Measurements from ENCODE around the gene DGCR8.

The DGCR8 gene

GRCh38 chr22:20125201-20126174 lies 45.4 kb downstream of the DGCR8 start:
- no peak for DNase-seq (ENCODE audit: low spot score)

DNA sequence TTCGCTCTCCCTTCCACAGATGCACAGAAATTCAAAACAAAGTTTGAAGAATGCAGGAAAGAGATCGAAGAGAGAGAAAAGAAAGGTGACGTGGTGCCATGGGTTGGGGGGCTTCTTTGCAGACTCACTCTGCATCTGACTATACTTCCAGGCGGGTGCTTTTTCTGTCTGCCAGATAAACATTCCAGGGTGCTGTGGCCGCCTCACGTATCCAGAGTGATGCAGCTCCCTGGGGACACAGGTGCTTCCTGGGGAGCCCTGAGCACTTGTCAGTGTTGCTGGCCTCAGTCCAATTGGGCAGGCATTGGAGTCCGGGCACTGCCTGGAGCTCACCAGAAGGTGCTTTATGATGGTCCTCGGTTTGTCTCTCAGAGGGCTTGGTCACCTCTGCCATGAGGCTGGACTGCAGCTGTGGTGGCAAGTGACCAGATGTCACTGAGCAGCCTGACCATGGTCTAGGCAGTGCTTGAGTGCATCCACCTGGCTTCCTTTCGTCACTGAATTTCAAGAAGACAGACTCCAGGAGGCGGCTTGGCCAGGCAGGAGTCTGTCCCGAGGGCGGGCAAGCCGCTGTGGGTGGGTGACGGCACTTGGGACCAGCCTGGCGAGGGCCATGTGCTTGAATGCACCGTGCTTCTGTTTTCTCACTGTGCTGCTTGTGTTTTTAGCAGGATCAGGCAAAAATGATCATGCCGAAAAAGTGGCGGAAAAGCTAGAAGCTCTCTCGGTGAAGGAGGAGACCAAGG lies 46.4 kb downstream of the DGCR8 start:
- DNase-seq (ENCODE audit: low spot score), result no peak

- no peak for DNase-seq (ENCODE audit: low spot score)
Measured at GRCh38 chr22:20127318-20127868, 47.4 kb downstream of the DGCR8 start.

DNA sequence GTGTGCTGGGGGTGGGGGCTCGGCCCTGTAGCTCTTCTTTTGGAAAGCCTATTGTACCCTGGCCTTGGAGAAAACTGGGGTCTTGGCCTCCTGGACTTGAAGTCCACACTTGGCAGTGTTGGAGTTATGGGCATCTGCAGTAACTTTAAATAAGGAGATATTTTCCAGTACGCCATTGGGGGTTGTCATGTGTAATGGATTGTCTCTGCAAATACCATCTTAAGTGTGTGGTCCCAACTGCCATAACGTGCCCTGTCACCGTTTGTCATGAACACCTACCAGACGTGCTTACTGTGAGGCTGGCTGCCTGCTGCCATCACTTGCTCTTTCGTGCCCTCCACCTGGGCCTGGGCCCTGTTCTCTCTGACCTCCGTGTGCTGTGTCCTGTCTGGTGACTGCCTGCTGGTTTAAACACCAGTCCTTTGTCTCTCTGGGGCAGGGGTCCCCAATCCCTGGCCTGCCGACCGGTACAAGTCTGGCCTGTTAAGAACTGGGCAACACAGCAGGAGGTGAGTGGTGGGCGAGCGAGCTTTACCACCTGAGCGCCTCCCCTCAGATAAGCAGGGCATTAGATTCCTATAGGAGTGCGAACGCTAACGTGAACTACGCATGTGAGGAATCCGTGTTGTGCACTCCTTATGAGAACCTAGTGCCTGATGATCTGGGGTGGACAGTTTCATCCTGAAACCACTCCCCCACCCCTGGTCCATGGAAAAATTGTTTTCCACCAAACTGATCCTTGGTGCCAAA lies 48.0 kb downstream of the DGCR8 start:
- DNase-seq (ENCODE audit: low spot score), result no peak

DNA sequence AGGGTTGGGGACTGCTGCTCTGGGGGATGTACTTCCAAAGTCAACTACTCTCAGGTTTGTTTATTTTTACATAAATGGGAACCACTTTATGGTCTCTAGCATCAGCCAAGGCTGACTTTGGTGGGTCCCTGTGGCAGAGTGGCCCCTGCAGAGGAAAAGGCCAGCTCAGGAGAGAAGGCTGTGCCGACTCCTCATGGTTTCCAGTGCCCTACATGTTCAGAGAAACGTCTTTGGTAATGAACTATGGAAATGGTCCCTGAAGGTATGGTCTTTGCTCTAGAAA lies 48.5 kb downstream of the DGCR8 start:
- no peak for DNase-seq (ENCODE audit: low spot score)

- peak; percentile 43 for DNase-seq (ENCODE audit: low spot score)
Measured at GRCh38 chr22:20128902-20129746, 49.1 kb downstream of the DGCR8 start.

DNA sequence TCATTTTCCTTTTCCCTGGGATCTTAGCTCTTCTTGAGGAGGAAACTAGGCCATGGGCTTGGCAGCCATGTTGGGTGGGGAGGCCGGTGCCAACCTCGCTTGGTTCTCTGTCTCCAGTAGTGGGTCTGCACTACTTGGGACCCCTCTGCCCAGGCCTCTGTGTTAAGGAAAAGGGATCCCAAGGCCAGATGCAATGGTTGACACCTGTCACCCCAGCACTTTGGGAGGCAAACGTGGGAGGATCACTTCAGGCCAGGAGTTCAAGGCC lies 49.6 kb downstream of the DGCR8 start:
- DNase-seq (ENCODE audit: low spot score), result no peak

- DNase-seq (ENCODE audit: low spot score), result no peak
Measured at GRCh38 chr22:20130319-20130718, 50.3 kb downstream of the DGCR8 start.

- peak; percentile 94 for DNase-seq (ENCODE audit: low spot score)
Measured at GRCh38 chr22:20130731-20131596, 50.9 kb downstream of the DGCR8 start.

DNA sequence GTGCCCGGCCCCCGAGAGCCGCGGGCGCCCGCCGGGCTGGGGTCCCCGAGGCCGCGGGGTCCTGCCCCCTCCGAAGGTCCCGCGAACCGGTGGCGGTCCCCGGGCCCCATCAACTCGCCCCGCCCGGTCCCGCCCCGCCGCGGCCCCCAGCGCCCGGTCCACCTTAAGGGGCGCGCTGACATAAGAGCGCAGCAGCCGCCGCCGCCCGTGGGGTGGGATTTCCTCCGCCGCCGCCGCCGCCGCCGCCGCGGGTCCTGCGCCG lies 51.5 kb downstream of the DGCR8 start, which contains the start of gene ZDHHC8:
Gene ZDHHC8, plus strand, starts transcription at position 208 of the 262 bp plus-strand sequence. CDS start 144 bp downstream, outside the sequence.
- DNase-seq (ENCODE audit: low spot score), result peak; percentile 78

DNA sequence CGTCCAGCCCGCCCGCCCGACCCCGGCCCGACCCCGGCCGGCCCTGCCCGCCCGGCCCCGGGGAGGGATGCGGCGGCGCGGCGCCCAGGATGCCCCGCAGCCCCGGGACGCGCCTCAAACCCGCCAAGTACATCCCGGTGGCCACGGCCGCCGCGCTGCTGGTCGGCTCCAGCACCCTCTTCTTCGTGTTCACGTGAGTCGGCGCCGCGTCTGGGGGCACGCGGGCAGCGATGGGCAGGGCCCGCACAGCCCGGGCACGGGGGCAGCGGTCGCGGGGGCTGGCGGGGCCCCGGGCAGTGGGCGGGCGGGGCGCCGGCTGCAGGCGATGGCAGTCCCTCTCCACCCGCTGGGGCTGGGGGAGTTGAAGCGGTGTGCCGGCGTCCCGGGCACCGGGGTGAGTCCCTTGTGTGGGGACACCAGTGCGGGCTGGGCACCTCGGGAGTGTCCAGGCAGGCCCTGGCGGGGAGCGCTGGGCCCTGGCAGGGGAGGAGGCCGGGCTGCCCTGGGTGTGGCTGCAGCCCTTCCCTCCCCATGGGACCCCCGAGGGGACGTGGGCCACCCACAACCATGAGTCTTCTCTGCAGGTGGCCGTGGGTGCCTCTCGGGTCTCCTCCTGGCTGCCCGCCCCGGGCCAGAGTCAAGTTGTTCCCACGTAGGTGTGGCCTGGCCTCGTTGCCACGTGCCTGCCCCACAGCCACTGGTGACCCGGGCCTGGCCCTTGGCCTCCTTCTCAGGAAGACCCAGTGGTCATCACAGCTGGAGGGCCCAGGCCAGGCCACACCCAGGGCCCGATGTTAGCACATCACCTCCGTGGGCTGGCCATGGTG lies 52.0 kb downstream of the DGCR8 start:
- DNase-seq (ENCODE audit: low spot score), result peak; percentile 58

DNA sequence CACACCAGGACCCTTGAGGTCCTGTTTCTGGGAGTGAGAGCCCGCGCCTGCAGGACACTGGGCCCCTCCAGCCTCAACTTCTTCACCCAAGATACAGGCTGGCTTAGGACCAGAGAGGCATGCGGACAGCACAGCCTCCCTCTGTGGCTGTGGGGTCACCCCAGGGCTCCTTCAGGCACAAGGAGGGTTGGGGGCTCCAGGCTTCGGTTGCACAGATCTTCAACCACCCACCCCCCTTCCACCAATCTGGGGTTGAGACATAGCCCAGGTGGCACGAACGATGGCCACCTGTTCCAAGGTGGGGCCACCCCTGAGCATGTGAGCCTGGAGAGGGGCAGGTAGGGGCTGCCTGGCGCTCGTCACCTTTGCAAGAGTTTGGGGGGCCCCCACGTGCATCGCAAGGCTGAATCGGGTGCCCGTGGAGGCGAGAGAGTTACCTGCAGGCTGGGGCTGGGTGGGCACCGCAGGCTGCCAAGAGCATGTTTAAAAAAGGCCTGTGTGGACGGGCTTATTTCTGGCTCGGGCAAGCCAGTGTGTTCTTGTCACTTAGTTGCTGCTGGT lies 52.7 kb downstream of the DGCR8 start:
- DNase-seq (ENCODE audit: low spot score), result no peak

DNA sequence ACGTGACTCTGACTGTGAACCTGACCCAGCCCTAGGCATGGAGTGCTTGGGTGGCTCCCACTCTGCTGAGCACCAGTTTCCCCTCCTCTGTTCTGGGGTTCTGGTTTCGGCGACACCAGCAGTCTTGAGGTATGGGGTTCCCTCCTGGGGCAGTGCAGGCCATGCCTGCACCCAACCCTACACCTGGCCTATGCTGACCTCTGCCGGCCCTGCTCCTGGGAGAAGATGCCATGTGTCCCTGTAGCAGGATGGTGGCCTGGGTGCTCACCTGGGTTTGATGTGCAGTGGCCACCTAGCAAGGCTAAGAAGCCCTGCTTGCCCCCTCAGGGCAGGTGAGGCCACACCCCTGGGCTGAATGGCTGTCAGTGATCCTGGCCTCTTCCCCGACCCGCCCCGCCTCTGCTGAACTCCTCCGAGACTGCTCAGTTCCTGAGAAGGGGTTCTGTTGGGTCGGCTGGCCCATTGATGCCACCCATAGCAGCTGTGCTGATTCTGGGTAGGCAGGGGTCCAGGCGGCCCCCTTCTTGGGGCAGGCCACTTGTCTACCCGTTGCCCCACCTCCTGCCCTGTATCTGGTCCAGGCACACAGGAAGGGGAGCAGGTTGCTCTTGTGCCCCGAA lies 54.0 kb downstream of the DGCR8 start:
- no peak for DNase-seq (ENCODE audit: low spot score)

GRCh38 chr22:20135265-20135664 lies 55.2 kb downstream of the DGCR8 start:
- DNase-seq (ENCODE audit: low spot score), result no peak

DNA sequence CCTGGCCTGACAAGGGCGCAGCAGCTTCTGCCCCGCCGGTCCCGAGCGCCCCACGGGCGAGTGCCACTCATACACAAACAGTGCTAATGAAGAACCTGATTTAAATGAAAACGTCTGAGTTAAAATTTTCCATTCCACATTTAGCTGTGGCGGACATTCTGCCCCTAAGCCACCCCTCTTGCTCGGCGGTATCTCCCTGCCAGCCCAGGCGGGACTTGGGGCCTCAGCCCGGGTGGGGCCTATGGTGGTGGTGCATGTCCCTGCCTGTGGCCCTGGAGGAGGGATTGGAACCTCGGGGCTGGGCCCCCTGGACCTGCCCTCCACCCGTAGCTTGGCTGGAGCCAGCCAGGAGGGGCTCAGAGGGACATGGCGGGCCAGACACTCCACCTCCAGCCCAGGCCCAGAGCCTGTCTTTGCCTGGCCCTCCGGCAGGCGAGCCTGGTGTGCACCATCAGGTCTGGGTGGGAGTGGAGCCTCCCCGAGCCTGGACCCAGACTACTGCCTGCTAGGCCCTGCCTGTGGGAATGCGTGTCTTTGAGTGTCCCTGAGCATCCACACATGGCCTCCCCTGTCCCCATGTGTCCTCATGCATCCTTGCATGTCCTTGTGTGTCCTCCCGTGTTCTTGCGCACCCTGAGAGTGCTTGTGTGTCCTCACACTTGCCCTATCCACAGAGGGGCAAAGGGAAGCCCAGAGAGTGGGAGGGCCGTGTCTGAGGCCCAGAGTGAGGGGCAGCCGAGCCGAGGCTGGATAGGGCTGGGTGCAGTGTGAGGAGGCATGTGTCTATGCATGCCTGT lies 56.0 kb downstream of the DGCR8 start:
- DNase-seq (ENCODE audit: low spot score), result no peak

DNA sequence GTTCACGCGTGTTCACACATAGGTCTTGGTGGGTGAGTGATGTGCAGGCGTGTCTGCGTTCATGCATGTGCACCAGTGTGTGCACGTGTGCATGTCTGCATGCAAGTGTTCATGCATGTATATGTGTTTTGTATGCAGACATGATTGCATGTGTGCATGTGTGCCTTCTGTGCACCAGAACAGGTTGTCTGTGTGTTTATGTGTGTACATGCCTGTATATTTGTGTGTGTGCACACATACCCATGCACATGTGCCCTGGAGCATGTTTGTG lies 56.5 kb downstream of the DGCR8 start:
- no peak for DNase-seq (ENCODE audit: low spot score)

- DNase-seq (ENCODE audit: low spot score), result no peak
Measured at GRCh38 chr22:20137113-20137512, 57.1 kb downstream of the DGCR8 start.

GRCh38 chr22:20137671-20138416 lies 57.8 kb downstream of the DGCR8 start:
- DNase-seq (ENCODE audit: low spot score), result no peak
